Mesenchymal stem cell (in vitro differentiated cells and primary cell): ENCODE measurements around the gene AVP.

ENCODE experiments used
- DNase-seq: peaks from one replicate; pipeline ENCODE4 v3.0.0-alpha.2; 2013
- H2AFZ ChIP-seq: one replicate; pipeline ENCODE4 v1.6.1; 2013; ENCODE audit warnings: low read depth, mild to moderate bottlenecking, control low read depth, inconsistent platforms, low read length, moderate library complexity
- H2AK5ac ChIP-seq: 2 replicates; pipeline ENCODE4 v1.6.1; 2013; ENCODE audit warnings: low read length, moderate library complexity, mild to moderate bottlenecking, inconsistent platforms; ENCODE audit not compliant: severe bottlenecking
- H2BK120ac ChIP-seq: one replicate; pipeline ENCODE4 v1.6.1; 2013; ENCODE audit warnings: low read depth, mild to moderate bottlenecking, inconsistent platforms, low read length, moderate library complexity
- H2BK12ac ChIP-seq, 2 experiments: one replicate each; pipeline ENCODE4 v1.6.1; 2013; ENCODE audit warnings: inconsistent platforms in 2 of 2, low read length in 2 of 2, mild to moderate bottlenecking in 2 of 2, moderate library complexity in 2 of 2, control low read depth in 1 of 2
- H2BK15ac ChIP-seq: one replicate; pipeline ENCODE4 v1.6.1; 2013; ENCODE audit warnings: mild to moderate bottlenecking, low read depth, inconsistent platforms; ENCODE audit not compliant: poor library complexity, severe bottlenecking
- H2BK5ac ChIP-seq: 2 replicates; pipeline ENCODE4 v1.6.1; 2013; ENCODE audit warnings: low read depth, mild to moderate bottlenecking, low read length, control low read depth, inconsistent platforms; ENCODE audit not compliant: poor library complexity, severe bottlenecking
- H3K14ac ChIP-seq, 2 experiments: one replicate each; pipeline ENCODE4 v1.6.1; 2013; ENCODE audit warnings: inconsistent platforms in 2 of 2, low read length in 2 of 2, control low read depth in 1 of 2, mild to moderate bottlenecking in 1 of 2, moderate library complexity in 1 of 2
- H3K18ac ChIP-seq, 2 experiments: one replicate each; pipeline ENCODE4 v1.6.1; 2013; ENCODE audit warnings: inconsistent platforms in 2 of 2, low read length in 2 of 2, control low read depth in 1 of 2, low read depth in 1 of 2, mild to moderate bottlenecking in 1 of 2
- H3K23ac ChIP-seq, 2 experiments: one replicate each; pipeline ENCODE4 v1.6.1; 2013; ENCODE audit warnings: inconsistent platforms in 2 of 2, low read length in 2 of 2, mild to moderate bottlenecking in 2 of 2, moderate library complexity in 2 of 2, control low read depth in 1 of 2
- H3K27ac ChIP-seq: 2 replicates; pipeline ENCODE4 v1.5.1; 2013; ENCODE audit warnings: mild to moderate bottlenecking, moderate library complexity, low read length, control low read depth, inconsistent platforms; ENCODE audit not compliant: poor library complexity, severe bottlenecking
- H3K27me3 ChIP-seq, 2 experiments: 2 replicates each; pipeline versions ENCODE4 v1.6.1 to v1.7.0; 2013; ENCODE audit warnings: low read length in 2 of 2, mild to moderate bottlenecking in 2 of 2, moderate library complexity in 2 of 2, control low read depth in 1 of 2, inconsistent platforms in 1 of 2; ENCODE audit not compliant: control insufficient read depth in 1 of 2, insufficient read depth in 1 of 2
- H3K36me3 ChIP-seq, 2 experiments: 2 replicates each; pipeline versions ENCODE4 v1.6.1 to v1.7.0; 2013; ENCODE audit warnings: low read length in 2 of 2, control low read depth in 1 of 2, inconsistent platforms in 1 of 2, low read depth in 1 of 2, mild to moderate bottlenecking in 1 of 2; ENCODE audit not compliant: insufficient read depth in 2 of 2, control insufficient read depth in 1 of 2
- H3K4ac ChIP-seq, 2 experiments: one replicate each; pipeline ENCODE4 v1.6.1; 2013; ENCODE audit warnings: inconsistent platforms in 2 of 2, low read length in 2 of 2, mild to moderate bottlenecking in 2 of 2, moderate library complexity in 2 of 2, control low read depth in 1 of 2, low read depth in 1 of 2
- H3K4me1 ChIP-seq: 2 replicates; pipeline ENCODE4 v1.6.1; 2013; ENCODE audit warnings: low read depth, low read length, control low read depth; ENCODE audit not compliant: control insufficient read depth, insufficient read depth
- H3K4me2 ChIP-seq: 2 replicates; pipeline ENCODE4 v1.6.1; 2013; ENCODE audit warnings: low read length, mild to moderate bottlenecking, inconsistent platforms; ENCODE audit not compliant: poor library complexity, severe bottlenecking
- H3K4me3 ChIP-seq, 2 experiments: 2 replicates each; pipeline versions ENCODE4 v1.5.1 to v1.7.0; 2013; ENCODE audit warnings: low read length in 2 of 2, mild to moderate bottlenecking in 2 of 2, control low read depth in 1 of 2, low read depth in 1 of 2; ENCODE audit not compliant: insufficient read depth in 1 of 2
- H3K79me1 ChIP-seq: replicated peaks from 2 replicates; pipeline ENCODE4 v1.6.1; 2013; ENCODE audit warnings: mild to moderate bottlenecking, control low read depth, low read length, inconsistent platforms; ENCODE audit not compliant: poor library complexity, severe bottlenecking
- H3K9ac ChIP-seq: 2 replicates; pipeline ENCODE4 v1.7.0; 2013; ENCODE audit warnings: mild to moderate bottlenecking, low read length, moderate library complexity
- H3K9me3 ChIP-seq: 2 replicates; pipeline ENCODE4 v1.7.0; 2013; ENCODE audit warnings: mild to moderate bottlenecking, low read length; ENCODE audit not compliant: control insufficient read depth
- H4K8ac ChIP-seq: one replicate; pipeline ENCODE4 v1.6.1; 2013; ENCODE audit warnings: inconsistent platforms, mild to moderate bottlenecking, low read length, moderate library complexity
- H4K91ac ChIP-seq: one replicate; pipeline ENCODE4 v1.6.1; 2013; ENCODE audit warnings: mild to moderate bottlenecking, low read length, inconsistent platforms
- WGBS: methylation state at CpG from one replicate; pipeline ENCODE4 v1.1.7; 2013; ENCODE audit warnings: mixed read lengths; 5-methylcytosine and 5-hydroxymethylcytosine counted together

AVP gene

DNA sequence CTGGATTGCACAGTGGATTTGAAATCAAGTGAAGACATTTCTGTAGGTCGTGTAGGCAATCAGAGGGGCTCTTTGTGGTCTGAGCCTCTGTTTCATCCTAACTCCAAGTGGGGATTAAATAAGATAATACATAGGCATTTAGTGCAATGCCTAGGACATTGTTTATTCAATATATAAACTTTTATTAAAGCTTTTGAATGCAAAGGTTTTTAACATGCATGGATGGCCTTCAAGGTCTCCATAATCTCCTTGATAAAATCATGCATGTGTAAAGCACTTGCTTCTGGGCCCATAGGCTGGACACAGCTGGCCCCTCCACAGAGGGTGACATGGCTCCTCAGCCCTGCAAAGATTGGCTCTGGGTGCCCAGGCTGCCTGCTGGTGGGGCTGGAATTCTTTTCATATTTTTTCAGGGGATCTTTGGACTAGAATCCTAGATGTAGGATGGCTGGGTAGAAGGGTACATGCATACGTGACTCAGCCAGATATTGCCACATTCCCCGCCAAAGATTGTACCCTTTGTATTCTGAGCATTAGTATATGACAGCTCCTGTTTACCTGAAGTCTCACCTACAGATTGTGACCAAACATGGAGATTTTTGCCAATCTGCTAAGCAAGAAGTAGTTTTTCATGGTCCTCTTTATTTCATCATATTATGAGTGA is 19.0 kb upstream of the AVP start:
- H3K23ac ChIP-seq, result no peak overlapping the region
- no peak overlapping the region for H3K4me3 ChIP-seq
- no peak overlapping the region for H4K91ac ChIP-seq
- H3K27me3 ChIP-seq, result no peaks in the 10 kb centered on the region
- no peak overlapping the region for H3K14ac ChIP-seq
- no peak overlapping the region for H2BK15ac ChIP-seq
- no peak overlapping the region for H2AK5ac ChIP-seq
- H3K9ac ChIP-seq, result no peak overlapping the region
- H4K8ac ChIP-seq, result no peak overlapping the region
- no peak overlapping the region for H3K4ac ChIP-seq
- H2BK12ac ChIP-seq, result no peak overlapping the region
- no peak for DNase-seq
- H3K18ac ChIP-seq, result no peak overlapping the region
- H2BK120ac ChIP-seq, result no peak overlapping the region
- no peak overlapping the region for H2BK5ac ChIP-seq
- no peaks in the 10 kb centered on the region for H3K79me1 ChIP-seq
- H3K9me3 ChIP-seq, result no peaks in the 10 kb centered on the region
- no peaks in the 10 kb centered on the region for H3K4me1 ChIP-seq
- no peak overlapping the region for H3K27ac ChIP-seq
- 79% methylated on average over 3 of the region's 3 CpGs for WGBS
- H3K4me2 ChIP-seq, result no peak overlapping the region
- peaks cover 8 to 18% of the 10 kb centered on the region in 2 experiments for H3K36me3 ChIP-seq
- H2AFZ ChIP-seq, result no peak overlapping the region

DNA sequence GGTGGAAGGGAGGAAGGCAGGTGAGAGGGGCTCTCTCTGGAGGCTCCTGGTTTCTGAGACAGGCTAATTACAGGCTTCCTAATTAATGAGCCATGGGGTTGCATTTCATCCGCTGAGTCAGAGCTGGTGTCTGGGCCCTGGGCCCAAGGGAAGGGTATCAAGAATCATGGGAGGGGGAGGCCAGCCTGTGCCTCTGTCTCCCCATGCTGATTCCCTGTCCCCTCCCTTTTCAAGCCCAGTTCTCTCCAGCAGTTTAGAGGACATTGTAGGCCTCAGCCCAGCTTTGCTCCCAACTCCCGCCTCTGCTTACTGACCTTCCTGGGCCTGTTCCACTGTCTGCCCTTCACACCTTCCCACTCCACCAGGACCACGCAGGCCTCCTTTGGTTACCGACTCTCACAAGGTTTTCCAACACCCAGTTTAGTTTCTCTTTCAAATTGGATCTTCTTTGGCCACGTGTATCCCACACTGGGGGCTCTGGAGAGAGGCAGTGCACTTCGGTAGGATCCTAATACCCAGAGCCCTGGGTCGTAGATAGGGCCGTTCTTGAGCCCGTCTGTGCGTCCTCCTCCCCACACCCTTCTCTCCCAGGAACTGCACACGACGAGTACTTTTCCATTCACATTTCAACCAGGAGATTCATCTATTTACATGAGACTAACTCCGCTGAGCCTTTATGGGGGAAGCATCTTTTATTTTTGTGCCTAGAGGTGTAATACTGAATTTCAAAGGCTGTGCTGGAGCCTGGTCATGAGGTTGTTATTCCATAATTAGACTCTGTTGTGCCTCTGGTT is 18.2 kb upstream of the AVP start:
- 84% methylated on average over 11 of the region's 13 CpGs for WGBS
- Histone ChIP-seq H3K4me1 (no peaks in the 10 kb centered on the region), H3K14ac (no peak overlapping the region), H2AFZ (peak overlapping the region; percentile 53), H4K8ac (no peak overlapping the region), H3K36me3 (peaks cover 8 to 12% of the 10 kb centered on the region in 2 experiments), H3K4me2 (no peak overlapping the region), H3K23ac (no peak overlapping the region), H2BK120ac (no peak overlapping the region), H3K18ac (no peak overlapping the region), H4K91ac (no peak overlapping the region), H3K4me3 (no peak overlapping the region), H2BK15ac (no peak overlapping the region), H2BK5ac (no peak overlapping the region), H3K9ac (no peak overlapping the region), H2AK5ac (no peak overlapping the region), H2BK12ac (no peak overlapping the region), H3K27me3 (no peaks in the 10 kb centered on the region), H3K9me3 (no peaks in the 10 kb centered on the region), H3K27ac (no peak overlapping the region), H3K79me1 (no peaks in the 10 kb centered on the region), H3K4ac (no peak overlapping the region)
- DNase-seq, result no peak

DNA sequence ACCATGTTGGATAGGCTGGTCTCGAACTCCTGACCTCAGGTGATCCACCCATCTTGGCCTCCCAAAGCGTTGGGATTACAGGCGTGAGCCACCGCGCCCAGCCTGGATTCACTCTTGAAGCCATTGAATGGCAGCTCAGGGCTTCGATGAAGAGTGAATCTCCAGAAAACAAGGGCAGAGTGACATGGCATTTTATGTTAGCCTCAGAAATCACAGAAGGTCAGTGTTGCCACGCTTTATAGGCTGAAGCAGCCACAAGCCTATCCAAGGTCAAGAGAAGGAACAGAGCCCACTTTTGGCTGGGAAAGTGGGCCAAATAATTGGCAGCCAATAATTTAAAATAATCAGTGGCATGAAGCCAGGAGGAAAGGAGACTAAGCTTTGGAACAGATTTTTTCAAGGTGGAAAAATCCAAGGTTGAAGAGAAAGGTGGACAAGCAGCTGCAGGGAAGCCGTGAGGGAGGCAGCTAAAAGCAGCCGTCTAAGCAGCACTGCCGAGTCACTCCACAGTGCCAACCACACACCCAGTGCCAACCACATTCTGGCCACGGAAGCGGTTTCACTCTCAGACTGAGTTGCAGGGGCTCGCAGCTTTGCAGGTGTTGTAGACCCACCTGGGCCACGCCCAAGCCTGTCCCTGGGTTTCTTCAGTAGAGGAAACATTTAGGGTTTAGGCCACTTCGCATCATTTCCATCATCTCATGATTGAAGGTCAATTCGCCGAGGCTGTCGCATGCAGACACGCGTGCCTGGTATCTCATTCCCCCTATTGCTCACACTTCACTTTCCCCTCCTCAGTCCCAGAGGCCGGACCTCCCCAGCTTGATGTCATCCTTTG is 17.4 kb upstream of the AVP start:
- Histone ChIP-seq H3K14ac (no peak overlapping the region), H3K4me1 (no peaks in the 10 kb centered on the region), H2BK120ac (no peak overlapping the region), H3K79me1 (no peaks in the 10 kb centered on the region), H2BK5ac (no peak overlapping the region), H2BK12ac (no peak overlapping the region), H3K4me2 (no peak overlapping the region), H3K18ac (no peak overlapping the region), H3K4me3 (no peak overlapping the region), H3K27ac (no peak overlapping the region), H2AK5ac (no peak overlapping the region), H3K4ac (no peak overlapping the region), H3K9ac (no peak overlapping the region), H2AFZ (no peak overlapping the region), H3K9me3 (no peaks in the 10 kb centered on the region), H3K23ac (no peak overlapping the region), H4K91ac (no peak overlapping the region), H3K36me3 (peaks cover 4 to 6% of the 10 kb centered on the region in 2 experiments), H2BK15ac (no peak overlapping the region), H3K27me3 (no peaks in the 10 kb centered on the region), H4K8ac (no peak overlapping the region)
- no peak for DNase-seq
- 87% methylated on average over 14 of the region's 21 CpGs for WGBS

DNA sequence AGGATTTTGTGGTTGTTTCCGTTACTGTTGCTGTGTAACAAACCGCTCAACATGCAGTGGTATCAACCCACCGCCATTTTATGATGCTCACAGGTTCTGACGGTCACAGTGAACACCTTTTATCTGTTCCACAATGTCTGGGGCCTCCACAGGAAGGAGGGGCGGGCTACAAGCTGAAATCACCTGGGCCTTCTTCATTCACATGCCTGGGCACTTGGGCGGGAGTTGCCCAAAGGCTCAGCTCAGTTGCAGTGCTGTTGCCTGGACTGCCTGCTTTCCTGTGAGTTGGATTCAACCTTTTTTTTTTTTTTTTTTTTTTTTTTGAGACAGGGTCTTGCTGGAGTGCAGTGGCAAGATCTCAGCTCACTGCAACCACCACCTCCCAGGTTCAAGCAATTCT is 16.7 kb upstream of the AVP start:
- no peak overlapping the region for H3K23ac ChIP-seq
- H3K27ac ChIP-seq, result no peak overlapping the region
- H3K9ac ChIP-seq, result no peak overlapping the region
- no peak for DNase-seq
- no peaks in the 10 kb centered on the region for H3K79me1 ChIP-seq
- no peak overlapping the region for H3K4me2 ChIP-seq
- no peak overlapping the region for H3K4me3 ChIP-seq
- no peak overlapping the region for H2AK5ac ChIP-seq
- no peaks in the 10 kb centered on the region for H3K4me1 ChIP-seq
- no peak overlapping the region for H3K14ac ChIP-seq
- H2BK120ac ChIP-seq, result no peak overlapping the region
- no peak overlapping the region for H4K91ac ChIP-seq
- H3K4ac ChIP-seq, result no peak overlapping the region
- no peaks in the 10 kb centered on the region for H3K36me3 ChIP-seq
- no peak overlapping the region for H2BK5ac ChIP-seq
- no peak overlapping the region for H2BK15ac ChIP-seq
- H4K8ac ChIP-seq, result no peak overlapping the region
- no peak overlapping the region for H2AFZ ChIP-seq
- no peak overlapping the region for H3K18ac ChIP-seq
- no peaks in the 10 kb centered on the region for H3K9me3 ChIP-seq
- H2BK12ac ChIP-seq, result no peak overlapping the region
- 89% methylated on average over 6 of the region's 6 CpGs for WGBS
- H3K27me3 ChIP-seq, result no peaks in the 10 kb centered on the region
